MM.1S (cell line): Measurements from ENCODE around the gene DNMT3B.

Experiments used
- DNase-seq: peaks from one replicate; pipeline ENCODE4 v3.0.0-alpha.2; 2015
- H2AFZ ChIP-seq: fragments of 300-600 bp; sonication (generic); 2 replicates; pipeline ENCODE4 v1.6.0; 2016; ENCODE audit warnings: antibody characterized with exemption, low read length
- H3F3A ChIP-seq: fragments of 300-600 bp; sonication (generic); 2 replicates; pipeline ENCODE4 v1.6.1; 2016; ENCODE audit warnings: mild to moderate bottlenecking, antibody characterized with exemption, low read length, moderate library complexity, mixed read lengths; ENCODE audit not compliant: insufficient read depth
- H3K27ac ChIP-seq: fragments of 300-600 bp; sonication (generic); 2 replicates; pipeline ENCODE4 v1.5.1; 2016; ENCODE audit warnings: mild to moderate bottlenecking, low read length
- H3K27me3 ChIP-seq: fragments of 300-600 bp; sonication (generic); replicated peaks from 2 replicates; pipeline ENCODE4 v1.6.0; 2016; ENCODE audit warnings: low read length; ENCODE audit not compliant: insufficient read depth
- H3K36me3 ChIP-seq: fragments of 300-600 bp; sonication (generic); replicated peaks from 2 replicates; pipeline ENCODE4 v1.6.1; 2016; ENCODE audit warnings: mild to moderate bottlenecking, low read length, mixed read lengths; ENCODE audit not compliant: insufficient read depth
- H3K4me1 ChIP-seq: fragments of 300-600 bp; sonication (generic); 2 replicates; pipeline ENCODE4 v1.6.1; 2016; ENCODE audit warnings: low read length, mixed read lengths
- H3K4me2 ChIP-seq: fragments of 300-600 bp; sonication (generic); 2 replicates; pipeline ENCODE4 v1.6.0; 2016; ENCODE audit warnings: low read depth, low read length
- H3K4me3 ChIP-seq: fragments of 300-600 bp; sonication (generic); 2 replicates; pipeline ENCODE4 v1.5.1; 2016; ENCODE audit warnings: low read length, mixed read lengths
- H3K79me2 ChIP-seq: fragments of 300-600 bp; sonication (generic); 2 replicates; pipeline ENCODE4 v1.6.1; 2016; ENCODE audit warnings: mixed run types, low read length, mixed read lengths
- H3K9ac ChIP-seq: fragments of 300-600 bp; sonication (generic); 2 replicates; pipeline ENCODE4 v1.6.1; 2016; ENCODE audit warnings: low read length, mixed read lengths
- H3K9me2 ChIP-seq: fragments of 300-600 bp; sonication (generic); replicated peaks from 2 replicates; pipeline ENCODE4 v1.6.1; 2016; ENCODE audit warnings: mild to moderate bottlenecking, low read length, mixed read lengths; ENCODE audit not compliant: insufficient read depth
- H3K9me3 ChIP-seq: fragments of 300-600 bp; sonication (generic); replicated peaks from 2 replicates; pipeline ENCODE4 v1.6.1; 2016; ENCODE audit warnings: mild to moderate bottlenecking, low read length, mixed read lengths; ENCODE audit not compliant: insufficient read depth
- H4K20me1 ChIP-seq: fragments of 300-600 bp; sonication (generic); 2 replicates; pipeline ENCODE4 v1.6.1; 2016; ENCODE audit warnings: mild to moderate bottlenecking, low read length, moderate library complexity, mixed read lengths; ENCODE audit not compliant: insufficient read depth
- CTCF ChIP-seq: fragments of 300-600 bp; sonication (generic); IDR thresholded peaks from 2 replicates; pipeline ENCODE4 v1.5.1; 2016; ENCODE audit warnings: antibody characterized with exemption, low read length, mixed read lengths
- EZH2 ChIP-seq: fragments of 300-600 bp; sonication (generic); optimal IDR thresholded peaks from 2 replicates; pipeline ENCODE3; 2017; ENCODE audit warnings: low read depth, mild to moderate bottlenecking, antibody characterized with exemption, low read length, mixed read lengths
- EZH2phosphoT487 ChIP-seq: fragments of 300-600 bp; sonication (generic); IDR thresholded peaks from 2 replicates; pipeline ENCODE4 v1.6.1; 2018; ENCODE audit warnings: antibody characterized with exemption, low read length

The DNMT3B gene

GRCh38 chr20:32789896-32790750, 27.9 kb downstream of the DNMT3B start:
- no peaks in the 10 kb centered on the region for H3K36me3 ChIP-seq
- no peak overlapping the region for H3K4me2 ChIP-seq
- no peaks in the 10 kb centered on the region for H3K9me2 ChIP-seq
- H3K9me3 ChIP-seq = no peaks in the 10 kb centered on the region
- H3F3A ChIP-seq = no peaks in the 10 kb centered on the region
- H3K9ac ChIP-seq = no peak overlapping the region
- H4K20me1 ChIP-seq = no peaks in the 10 kb centered on the region
- H3K79me2 ChIP-seq = no peaks in the 10 kb centered on the region
- no peaks in the 10 kb centered on the region for H3K4me1 ChIP-seq
- peak; percentile 60 for DNase-seq
- no peak for TF ChIP-seq EZH2
- TF ChIP-seq CTCF = peak; percentile 98
- no peak for TF ChIP-seq EZH2phosphoT487
- no peak overlapping the region for H3K4me3 ChIP-seq
- no peak overlapping the region for H3K27ac ChIP-seq
- H2AFZ ChIP-seq = no peak overlapping the region
- H3K27me3 ChIP-seq = no peaks in the 10 kb centered on the region

- Histone ChIP-seq H3K4me3 (no peak overlapping the region), H3K79me2 (no peaks in the 10 kb centered on the region), H2AFZ (no peak overlapping the region), H4K20me1 (no peaks in the 10 kb centered on the region), H3K27me3 (no peaks in the 10 kb centered on the region), H3K27ac (no peak overlapping the region), H3K9me3 (no peaks in the 10 kb centered on the region), H3K4me1 (no peaks in the 10 kb centered on the region), H3K4me2 (no peak overlapping the region), H3K36me3 (no peaks in the 10 kb centered on the region), H3K9me2 (no peaks in the 10 kb centered on the region), H3F3A (no peaks in the 10 kb centered on the region), H3K9ac (no peak overlapping the region)
- TF ChIP-seq EZH2phosphoT487 = no peak
- no peak for TF ChIP-seq CTCF
- TF ChIP-seq EZH2 = no peak
- no peak for DNase-seq
These were observed 28.5 kb downstream of the DNMT3B start for GRCh38 chr20:32790751-32791057.

GRCh38 chr20:32792316-32792715, 30.1 kb downstream of the DNMT3B start:
- Histone ChIP-seq H2AFZ (no peak overlapping the region), H4K20me1 (no peaks in the 10 kb centered on the region), H3K4me1 (no peaks in the 10 kb centered on the region), H3K36me3 (no peaks in the 10 kb centered on the region), H3K4me3 (no peak overlapping the region), H3K79me2 (no peaks in the 10 kb centered on the region), H3K4me2 (no peak overlapping the region), H3K9ac (no peak overlapping the region), H3K9me2 (no peaks in the 10 kb centered on the region), H3F3A (no peaks in the 10 kb centered on the region), H3K27ac (no peak overlapping the region), H3K27me3 (no peaks in the 10 kb centered on the region), H3K9me3 (no peaks in the 10 kb centered on the region)
- no peak for TF ChIP-seq EZH2
- no peak for TF ChIP-seq CTCF
- no peak for TF ChIP-seq EZH2phosphoT487
- no peak for DNase-seq
